ENCODE data around the gene COL6A1.

DNA sequence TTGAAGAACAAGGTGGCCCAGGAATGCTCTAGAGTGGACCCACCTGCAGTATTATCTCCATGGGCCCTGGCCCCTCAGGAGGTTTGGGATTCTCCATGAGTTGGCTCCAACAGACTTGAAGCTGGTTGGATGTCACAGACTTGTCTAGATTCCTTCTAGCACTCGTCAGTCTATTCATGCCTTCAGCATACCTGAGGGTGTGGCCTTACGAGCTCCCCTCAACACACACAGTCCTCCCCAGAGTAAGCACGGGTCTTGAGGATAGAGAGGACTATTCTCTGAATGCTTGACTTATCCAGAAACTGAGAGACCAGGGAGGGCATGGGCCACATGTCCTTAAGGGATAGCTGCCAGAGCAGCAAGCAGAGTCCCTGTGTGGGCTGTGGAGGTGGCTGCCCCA is 45.9 kb upstream of the COL6A1 start:
- no peak for TF ChIP-seq POLR2A (IDR thresholded peaks at IDR 0.05)
- TF ChIP-seq, protein P1, sequence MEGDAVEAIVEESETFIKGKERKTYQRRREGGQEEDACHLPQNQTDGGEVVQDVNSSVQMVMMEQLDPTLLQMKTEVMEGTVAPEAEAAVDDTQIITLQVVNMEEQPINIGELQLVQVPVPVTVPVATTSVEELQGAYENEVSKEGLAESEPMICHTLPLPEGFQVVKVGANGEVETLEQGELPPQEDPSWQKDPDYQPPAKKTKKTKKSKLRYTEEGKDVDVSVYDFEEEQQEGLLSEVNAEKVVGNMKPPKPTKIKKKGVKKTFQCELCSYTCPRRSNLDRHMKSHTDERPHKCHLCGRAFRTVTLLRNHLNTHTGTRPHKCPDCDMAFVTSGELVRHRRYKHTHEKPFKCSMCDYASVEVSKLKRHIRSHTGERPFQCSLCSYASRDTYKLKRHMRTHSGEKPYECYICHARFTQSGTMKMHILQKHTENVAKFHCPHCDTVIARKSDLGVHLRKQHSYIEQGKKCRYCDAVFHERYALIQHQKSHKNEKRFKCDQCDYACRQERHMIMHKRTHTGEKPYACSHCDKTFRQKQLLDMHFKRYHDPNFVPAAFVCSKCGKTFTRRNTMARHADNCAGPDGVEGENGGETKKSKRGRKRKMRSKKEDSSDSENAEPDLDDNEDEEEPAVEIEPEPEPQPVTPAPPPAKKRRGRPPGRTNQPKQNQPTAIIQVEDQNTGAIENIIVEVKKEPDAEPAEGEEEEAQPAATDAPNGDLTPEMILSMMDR (IDR thresholded peaks at IDR 0.05), result no peak
